Colonic mucosa (tissue), 4 donors: ENCODE measurements around the gene DDIAS. TPM values are rescaled to one million over a fixed set of nuclear protein-coding genes. Genes with fewer than 3 reads are reported as not detected.
"Not testable (repeated sequence)": the region's sequence is repeated elsewhere in the genome, so short reads cannot be mapped to it uniquely, and the experiment has no call there.

Experiments used
- DNase-seq: peaks from one replicate; pipeline ENCODE4 v3.0.0-alpha.2; 2020
- H3K27ac ChIP-seq: fragments of 200-600 bp; one replicate; pipeline ENCODE4 v1.8.0; 2021
- H3K27me3 ChIP-seq: fragments of 200-600 bp; one replicate; pipeline ENCODE4 v1.8.0; 2021
- H3K36me3 ChIP-seq: fragments of 200-600 bp; one replicate; pipeline ENCODE4 v1.8.0; 2021
- H3K4me1 ChIP-seq: fragments of 200-600 bp; one replicate; pipeline ENCODE4 v1.8.0; 2021; ENCODE audit warnings: mild to moderate bottlenecking
- H3K4me3 ChIP-seq: fragments of 200-600 bp; one replicate; pipeline ENCODE4 v1.8.0; 2021
- H3K9ac ChIP-seq, 2 donors: one replicate each; pipeline ENCODE4 v1.7.0; 2013; ENCODE audit warnings: control low read depth in 2 of 2, low read depth in 2 of 2, low read length in 2 of 2
- H3K9me3 ChIP-seq: fragments of 200-600 bp; one replicate; pipeline ENCODE4 v1.8.0; 2021
- intact Hi-C: fragments of 100-400 bp; cut with DNase I; formaldehyde crosslinking; loops from one replicate; pipeline ENCODE4 v1.14.1; 2022
- total RNA-seq, 2 donors: library from RNA; stranded (reverse); fragmentation: NEBNext Ultra II Directional in 1 of 2; extraction: Animal tissue kit (Norgen Biotek cat#: 25700) in 1 of 2; gene quantifications; one replicate each; pipeline ENCODE4 v1.2.1, GENCODE V29; 2021
- TF ChIP-seq, protein P1 (sequence below): fragments of 200-600 bp; IDR thresholded peaks from one replicate; pipeline ENCODE4 v1.8.0; 2022; ENCODE audit warnings: antibody characterized with exemption, mild to moderate bottlenecking
- donor health status: healthy.
- donor health status: DM: no; HTN: no; CAD: no.
- donor health status: DM: no; HTN: no; CAD: no.

DDIAS gene
- total RNA-seq, 2 donors from 2014 or later: 2.5 to 7.8 TPM

DNA sequence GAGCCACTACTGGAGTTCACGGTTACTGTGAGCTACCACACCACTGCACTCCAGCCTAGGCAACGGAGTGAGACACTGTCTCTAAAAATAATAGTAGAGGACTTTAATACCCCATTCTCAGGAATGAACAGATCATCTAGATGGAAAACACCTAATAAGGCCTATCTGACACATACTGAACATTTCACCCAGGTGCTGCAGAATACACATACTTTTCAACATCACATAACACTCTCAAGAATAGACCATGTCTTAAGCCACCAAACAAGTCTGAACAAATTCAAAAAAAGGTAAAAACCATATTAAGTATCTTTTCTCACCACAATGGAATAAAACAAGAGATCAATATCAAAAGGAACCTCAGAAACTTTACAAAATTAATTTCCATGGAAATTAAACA is 37.9 kb downstream of the DDIAS start:
- H3K27ac ChIP-seq: no peak overlapping the region
- H3K36me3 ChIP-seq: no peaks in the 10 kb centered on the region
- intact Hi-C loops: no loop called here
- H3K27me3 ChIP-seq: no peaks in the 10 kb centered on the region
- H3K4me3 ChIP-seq: no peak overlapping the region
- no peaks in the 10 kb centered on the region for H3K4me1 ChIP-seq
- no peak overlapping the region for H3K9ac ChIP-seq
- TF ChIP-seq, protein P1, sequence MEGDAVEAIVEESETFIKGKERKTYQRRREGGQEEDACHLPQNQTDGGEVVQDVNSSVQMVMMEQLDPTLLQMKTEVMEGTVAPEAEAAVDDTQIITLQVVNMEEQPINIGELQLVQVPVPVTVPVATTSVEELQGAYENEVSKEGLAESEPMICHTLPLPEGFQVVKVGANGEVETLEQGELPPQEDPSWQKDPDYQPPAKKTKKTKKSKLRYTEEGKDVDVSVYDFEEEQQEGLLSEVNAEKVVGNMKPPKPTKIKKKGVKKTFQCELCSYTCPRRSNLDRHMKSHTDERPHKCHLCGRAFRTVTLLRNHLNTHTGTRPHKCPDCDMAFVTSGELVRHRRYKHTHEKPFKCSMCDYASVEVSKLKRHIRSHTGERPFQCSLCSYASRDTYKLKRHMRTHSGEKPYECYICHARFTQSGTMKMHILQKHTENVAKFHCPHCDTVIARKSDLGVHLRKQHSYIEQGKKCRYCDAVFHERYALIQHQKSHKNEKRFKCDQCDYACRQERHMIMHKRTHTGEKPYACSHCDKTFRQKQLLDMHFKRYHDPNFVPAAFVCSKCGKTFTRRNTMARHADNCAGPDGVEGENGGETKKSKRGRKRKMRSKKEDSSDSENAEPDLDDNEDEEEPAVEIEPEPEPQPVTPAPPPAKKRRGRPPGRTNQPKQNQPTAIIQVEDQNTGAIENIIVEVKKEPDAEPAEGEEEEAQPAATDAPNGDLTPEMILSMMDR: no peak
- no peaks in the 10 kb centered on the region for H3K9me3 ChIP-seq
- DNase-seq: no peak

DNA sequence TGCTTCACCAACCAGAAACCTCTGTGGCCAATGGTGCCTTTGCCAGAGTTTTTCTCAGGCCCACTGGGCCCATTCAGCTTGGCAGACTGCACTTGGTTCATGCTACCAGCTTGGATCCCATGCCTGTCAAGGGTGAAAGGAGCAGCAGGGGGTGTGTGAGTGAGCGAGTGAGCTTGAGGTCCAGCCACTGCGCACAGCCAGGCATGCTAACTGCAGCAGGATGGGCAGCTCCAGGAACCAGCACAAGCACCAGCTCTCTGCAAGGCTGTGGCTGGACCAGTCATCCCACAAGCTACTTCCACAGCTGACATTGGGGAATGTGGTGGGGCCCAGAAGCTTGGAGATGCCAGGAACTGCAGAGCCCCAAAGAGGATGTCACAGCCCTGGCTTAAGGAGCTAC is 40.8 kb downstream of the DDIAS start:
- Histone ChIP-seq H3K36me3 (no peaks in the 10 kb centered on the region), H3K27me3 (no peaks in the 10 kb centered on the region), H3K4me1 (no peaks in the 10 kb centered on the region), H3K27ac (no peak overlapping the region), H3K4me3 (no peak overlapping the region), H3K9me3 (no peaks in the 10 kb centered on the region), H3K9ac (no peak overlapping the region)
- no peak for DNase-seq
- intact Hi-C loops: no loop called here
- TF ChIP-seq, protein P1: no peak

DNA sequence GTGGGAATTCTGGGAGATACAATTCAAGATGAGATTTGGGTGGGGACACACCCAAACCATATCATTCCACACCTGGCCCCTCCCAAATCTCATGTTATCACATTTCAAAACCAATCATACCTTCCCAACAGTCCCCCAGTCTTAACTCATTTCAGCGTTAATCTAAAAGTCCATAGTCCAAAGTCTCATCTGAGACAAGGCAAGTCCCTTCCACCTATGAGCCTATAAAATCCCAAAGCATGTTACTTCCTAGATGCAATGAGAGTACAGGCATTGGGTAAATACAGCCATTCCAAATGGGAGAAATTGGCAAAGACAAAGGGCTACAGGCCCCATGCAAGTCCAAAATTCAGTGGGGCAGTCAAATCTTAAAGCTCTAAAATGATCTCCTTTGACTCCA is 41.9 kb downstream of the DDIAS start:
- intact Hi-C loops, H3K9ac ChIP-seq, H3K9me3 ChIP-seq, H3K27ac ChIP-seq, H3K4me1 ChIP-seq, DNase-seq, H3K36me3 ChIP-seq, H3K4me3 ChIP-seq, H3K27me3 ChIP-seq: not testable (repeated sequence)

DNA sequence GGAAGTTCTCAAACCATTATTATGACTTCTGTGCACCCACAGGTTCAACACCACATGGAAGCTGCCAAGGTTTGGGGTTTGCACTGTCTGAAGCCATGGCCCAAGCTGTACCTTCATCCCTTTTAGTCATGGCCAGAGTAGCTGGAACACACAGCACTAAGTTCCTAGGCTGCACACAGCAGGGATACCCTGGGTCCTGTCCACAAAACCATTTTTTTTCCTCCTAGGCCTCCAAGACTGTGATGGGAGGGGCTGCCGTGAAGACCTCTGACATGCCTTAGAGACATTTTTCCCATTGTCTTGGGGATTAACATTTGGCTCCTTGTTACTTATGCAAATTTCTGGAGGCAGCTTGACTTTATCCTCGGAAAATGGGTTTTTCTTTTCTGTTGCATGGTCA is 42.7 kb downstream of the DDIAS start:
- intact Hi-C loops: no loop called here
- Histone ChIP-seq H3K27ac (no peak overlapping the region), H3K27me3 (no peaks in the 10 kb centered on the region), H3K4me1 (no peaks in the 10 kb centered on the region), H3K9me3 (no peaks in the 10 kb centered on the region), H3K36me3 (no peaks in the 10 kb centered on the region), H3K4me3 (no peak overlapping the region), H3K9ac (no peak overlapping the region)
- TF ChIP-seq, protein P1: no peak
- DNase-seq: no peak

DNA sequence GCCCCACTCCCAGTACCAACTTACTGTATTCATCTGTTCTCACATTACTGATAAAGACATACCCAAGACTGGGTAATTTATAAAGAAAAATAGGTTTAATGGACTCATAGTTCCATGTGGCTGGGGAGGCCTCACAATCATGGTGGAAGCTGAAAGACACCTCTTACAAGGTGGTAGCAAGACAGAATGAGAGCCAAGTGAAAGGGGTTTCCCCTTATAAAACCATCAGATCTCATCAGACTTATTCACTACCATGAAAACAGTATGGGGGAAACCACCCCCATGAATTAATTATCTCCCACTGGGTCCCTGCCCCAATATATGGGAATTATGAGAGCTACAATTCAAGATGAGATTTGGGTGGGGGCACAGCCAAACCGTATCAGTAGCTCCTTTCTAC is 43.5 kb downstream of the DDIAS start:
- DNase-seq, H3K4me1 ChIP-seq, H3K36me3 ChIP-seq, intact Hi-C loops, H3K27me3 ChIP-seq, H3K9ac ChIP-seq, H3K9me3 ChIP-seq, H3K4me3 ChIP-seq, H3K27ac ChIP-seq: not testable (repeated sequence)

DNA sequence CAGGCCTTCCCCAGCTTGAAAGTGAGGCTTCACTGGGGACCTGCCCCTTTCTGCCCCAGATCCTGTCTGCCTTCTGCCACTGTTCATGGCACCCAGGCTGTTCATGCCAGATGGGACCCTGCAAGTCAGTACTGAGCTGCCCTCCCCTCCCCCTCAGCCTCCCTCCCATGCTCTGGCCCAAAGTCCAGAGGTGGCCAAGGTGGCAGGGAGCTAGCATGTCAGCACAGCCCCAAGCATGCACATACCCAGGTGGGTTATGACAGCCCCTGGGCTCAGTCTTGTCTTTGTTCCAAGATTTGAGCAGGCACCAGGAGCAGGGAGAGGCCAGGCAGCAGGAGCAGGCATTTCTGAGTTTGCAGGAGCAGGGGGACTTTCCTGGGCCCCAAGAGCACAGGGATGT is 44.1 kb downstream of the DDIAS start:
- no peaks in the 10 kb centered on the region for H3K36me3 ChIP-seq
- H3K27ac ChIP-seq: no peak overlapping the region
- TF ChIP-seq, protein P1: no peak
- intact Hi-C loops: no loop called here
- H3K4me3 ChIP-seq: no peak overlapping the region
- H3K27me3 ChIP-seq: no peaks in the 10 kb centered on the region
- H3K9ac ChIP-seq: no peak overlapping the region
- no peak for DNase-seq
- no peaks in the 10 kb centered on the region for H3K4me1 ChIP-seq
- no peaks in the 10 kb centered on the region for H3K9me3 ChIP-seq

DNA sequence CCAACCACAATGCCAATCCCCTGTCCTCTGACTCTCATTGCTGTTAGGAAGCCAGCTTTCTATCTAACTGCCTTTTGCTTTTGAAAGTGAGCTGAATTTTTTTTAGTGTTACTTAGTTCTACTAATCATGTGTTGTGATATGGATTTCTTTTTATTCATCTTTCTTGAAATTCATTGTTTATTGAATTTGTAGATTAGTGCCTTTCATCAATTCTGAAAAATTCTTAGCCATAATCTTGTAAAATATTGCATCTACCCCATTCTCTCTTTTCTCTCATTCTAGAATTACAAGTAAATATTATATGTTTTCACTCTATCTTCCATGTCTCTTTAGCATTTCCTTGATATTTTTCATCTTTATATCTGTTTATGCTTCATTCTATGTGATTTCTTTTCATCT is 47.8 kb downstream of the DDIAS start:
- intact Hi-C loops: no loop called here
- no peak overlapping the region for H3K4me3 ChIP-seq
- no peaks in the 10 kb centered on the region for H3K4me1 ChIP-seq
- H3K27ac ChIP-seq: no peak overlapping the region
- TF ChIP-seq, protein P1: no peak
- H3K27me3 ChIP-seq: no peaks in the 10 kb centered on the region
- H3K9ac ChIP-seq: no peak overlapping the region
- H3K9me3 ChIP-seq: no peaks in the 10 kb centered on the region
- H3K36me3 ChIP-seq: no peaks in the 10 kb centered on the region
- no peak for DNase-seq

DNA sequence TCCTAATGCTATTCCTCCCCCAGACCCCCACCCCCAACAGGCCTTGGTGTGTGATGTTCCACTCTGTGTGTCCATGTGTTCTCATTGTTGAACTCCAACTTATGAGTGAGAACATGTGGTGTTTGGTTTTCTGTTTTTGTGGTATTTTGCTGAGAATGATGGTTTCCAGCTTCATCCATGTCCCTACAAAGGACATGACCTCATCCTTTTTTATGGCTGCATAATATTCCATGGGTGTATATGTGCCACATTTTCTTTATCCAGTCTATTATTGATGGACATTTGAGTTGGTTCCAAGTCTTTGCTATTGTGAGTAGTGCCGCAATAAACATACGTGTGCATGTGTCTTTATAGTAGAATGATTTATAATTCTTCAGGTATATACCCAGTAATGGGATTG is 49.0 kb downstream of the DDIAS start:
- DNase-seq, intact Hi-C loops, H3K9me3 ChIP-seq: not testable (repeated sequence)

DNA sequence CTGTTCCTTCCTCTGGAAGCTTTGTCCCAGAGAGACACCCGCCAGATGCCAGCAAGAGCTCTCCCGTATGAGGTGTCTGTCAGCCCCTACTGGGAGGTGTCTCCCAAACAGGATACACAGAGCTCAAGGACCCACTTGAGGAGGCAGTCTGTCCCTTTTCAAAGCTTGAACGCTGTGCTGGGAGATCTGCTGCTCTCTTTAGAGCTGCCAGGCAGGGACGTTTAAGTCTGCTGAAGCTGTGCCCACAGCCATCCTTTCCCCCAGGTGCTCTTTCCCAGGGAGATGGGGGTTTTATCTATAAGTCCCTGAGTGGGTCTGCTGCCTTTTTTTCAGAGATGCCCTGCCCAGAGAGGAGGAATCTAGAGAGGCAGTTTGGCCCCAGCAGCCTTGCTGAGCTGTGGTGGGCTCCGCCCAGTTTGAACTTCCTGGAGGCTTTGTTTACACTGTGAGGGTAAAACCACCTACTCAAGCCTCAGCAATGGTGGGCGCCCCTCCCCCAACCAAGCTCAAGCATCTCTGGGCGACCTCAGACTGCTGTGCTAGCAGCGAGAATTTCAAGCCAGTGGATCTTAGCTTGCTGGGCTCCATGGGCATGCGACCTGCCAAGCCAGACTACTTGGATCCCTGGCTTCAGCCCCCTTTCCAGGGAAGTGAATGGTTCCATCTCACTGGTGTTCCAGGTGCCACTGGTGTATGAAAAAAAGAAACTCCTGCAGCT is 54.4 kb downstream of the DDIAS start:
- peak; percentile 47 for DNase-seq
- H3K27ac ChIP-seq, H3K9me3 ChIP-seq, H3K9ac ChIP-seq, H3K36me3 ChIP-seq, H3K4me1 ChIP-seq, H3K27me3 ChIP-seq, H3K4me3 ChIP-seq, intact Hi-C loops: not testable (repeated sequence)

More for the DNA sequence above, 49.0 kb downstream of the DDIAS start:
- H3K9ac ChIP-seq, H3K27ac ChIP-seq, H3K27me3 ChIP-seq, H3K36me3 ChIP-seq, H3K4me3 ChIP-seq, H3K4me1 ChIP-seq: not testable (repeated sequence)
